ENCODE results near the gene DLGAP3.
A peak's percentile ranks its signal among the peaks of the same experiment; 100 is the strongest.

Gene DLGAP3

GRCh38 chr1:34899906-34900305 is 29.5 kb downstream of the DLGAP3 start:
- TF ChIP-seq CTCF (IDR thresholded peaks at IDR 0.05; ENCODE audit: extremely low read depth, missing control alignments): no peak
- no peak for DNase-seq (ENCODE audit: low spot score)

GRCh38 chr1:34899471-34899870 is 30.0 kb downstream of the DLGAP3 start:
- no peak for DNase-seq (ENCODE audit: low spot score)
- no peak for TF ChIP-seq CTCF (IDR thresholded peaks at IDR 0.05; ENCODE audit: extremely low read depth, missing control alignments)

GRCh38 chr1:34898330-34898761 is 31.1 kb downstream of the DLGAP3 start:
- DNase-seq (ENCODE audit: low spot score): no peak
- no peak for TF ChIP-seq CTCF (IDR thresholded peaks at IDR 0.05; ENCODE audit: extremely low read depth, missing control alignments)

GRCh38 chr1:34896612-34897011 is 32.8 kb downstream of the DLGAP3 start:
- no peak for DNase-seq (ENCODE audit: low spot score)
- no peak for TF ChIP-seq CTCF (IDR thresholded peaks at IDR 0.05; ENCODE audit: extremely low read depth, missing control alignments)

GRCh38 chr1:34889705-34890104 is 39.7 kb downstream of the DLGAP3 start:
- no peak for TF ChIP-seq CTCF (IDR thresholded peaks at IDR 0.05; ENCODE audit: extremely low read depth, missing control alignments)
- DNase-seq (ENCODE audit: low spot score): no peak

- TF ChIP-seq CTCF (IDR thresholded peaks at IDR 0.05; ENCODE audit: extremely low read depth, missing control alignments): no peak
- DNase-seq (ENCODE audit: low spot score): no peak
These were observed 41.9 kb downstream of the DLGAP3 start for GRCh38 chr1:34887593-34887992.

GRCh38 chr1:34885405-34886247 is 43.8 kb downstream of the DLGAP3 start:
- DNase-seq (ENCODE audit: low spot score): peak; percentile 69

More at GRCh38 chr1:34885405-34886247, 43.8 kb downstream of the DLGAP3 start:
- no peak for TF ChIP-seq CTCF (IDR thresholded peaks at IDR 0.05; ENCODE audit: extremely low read depth, missing control alignments)
